ENCODE measurements around the gene CHERP.
A peak's percentile ranks its signal among the peaks of the same experiment; 100 is the strongest.

The CHERP gene

DNA sequence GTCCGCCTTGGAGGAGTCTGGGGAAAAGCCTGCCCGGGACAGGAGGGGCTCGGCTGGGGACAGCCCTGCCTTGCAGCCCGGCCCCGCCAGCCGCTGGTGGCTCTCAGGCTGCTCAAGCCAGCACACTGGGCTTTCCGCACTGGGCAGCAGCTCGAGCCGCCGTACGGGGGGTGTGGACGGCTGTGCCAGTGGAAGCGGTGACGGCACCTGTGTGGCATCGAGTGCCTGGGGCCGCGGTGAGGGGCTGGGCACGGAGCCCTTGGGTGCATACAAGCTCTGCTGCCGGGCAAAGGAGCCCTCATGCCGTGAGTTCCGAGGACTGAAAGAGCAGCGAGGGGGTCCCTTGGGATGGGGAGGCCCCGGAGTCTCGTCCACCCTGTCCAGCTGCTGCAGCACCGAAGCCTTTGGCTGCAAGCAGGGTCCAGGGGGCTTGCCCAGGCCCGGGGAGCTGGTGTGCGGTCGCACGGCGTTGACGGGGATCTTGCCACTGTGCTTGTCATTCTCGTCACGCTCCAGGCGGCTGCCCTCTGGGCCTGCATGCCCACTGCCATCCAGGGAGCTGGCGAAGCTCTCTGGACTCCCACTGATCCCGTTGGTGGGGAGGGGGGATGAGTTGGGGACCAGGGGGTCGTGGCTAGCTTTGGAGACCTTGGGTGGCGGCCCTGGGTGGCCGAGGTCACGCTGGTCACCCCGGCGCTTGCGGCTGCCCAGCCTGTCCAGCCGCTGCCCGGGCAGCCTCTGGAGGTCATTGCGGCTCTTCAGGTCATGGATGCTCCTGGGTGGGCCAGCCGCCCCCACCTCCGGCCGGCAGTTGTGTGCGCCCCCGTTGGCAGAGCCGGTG is 34.7 kb upstream of the CHERP start:
- Histone ChIP-seq H3K4me3 (ENCODE audit: low read depth, low read length) (no peak overlapping the region), H3K4me1 (peaks cover 27% of the 10 kb centered on the region), H3K9ac (no peak overlapping the region), H3K27me3 (ENCODE audit: control insufficient read depth, insufficient read depth, low read length) (no peaks in the 10 kb centered on the region), H3K4me2 (ENCODE audit: low read length) (no peak overlapping the region), H2AFZ (no peak overlapping the region), H3K27ac (no peak overlapping the region), H3K9me3 (ENCODE audit: control insufficient read depth, low read length) (no peaks in the 10 kb centered on the region), H3K79me2 (peaks cover 75% of the 10 kb centered on the region), H3K36me3 (ENCODE audit: control insufficient read depth, insufficient read depth, low read length) (no peaks in the 10 kb centered on the region)
- TF ChIP-seq, protein P1, sequence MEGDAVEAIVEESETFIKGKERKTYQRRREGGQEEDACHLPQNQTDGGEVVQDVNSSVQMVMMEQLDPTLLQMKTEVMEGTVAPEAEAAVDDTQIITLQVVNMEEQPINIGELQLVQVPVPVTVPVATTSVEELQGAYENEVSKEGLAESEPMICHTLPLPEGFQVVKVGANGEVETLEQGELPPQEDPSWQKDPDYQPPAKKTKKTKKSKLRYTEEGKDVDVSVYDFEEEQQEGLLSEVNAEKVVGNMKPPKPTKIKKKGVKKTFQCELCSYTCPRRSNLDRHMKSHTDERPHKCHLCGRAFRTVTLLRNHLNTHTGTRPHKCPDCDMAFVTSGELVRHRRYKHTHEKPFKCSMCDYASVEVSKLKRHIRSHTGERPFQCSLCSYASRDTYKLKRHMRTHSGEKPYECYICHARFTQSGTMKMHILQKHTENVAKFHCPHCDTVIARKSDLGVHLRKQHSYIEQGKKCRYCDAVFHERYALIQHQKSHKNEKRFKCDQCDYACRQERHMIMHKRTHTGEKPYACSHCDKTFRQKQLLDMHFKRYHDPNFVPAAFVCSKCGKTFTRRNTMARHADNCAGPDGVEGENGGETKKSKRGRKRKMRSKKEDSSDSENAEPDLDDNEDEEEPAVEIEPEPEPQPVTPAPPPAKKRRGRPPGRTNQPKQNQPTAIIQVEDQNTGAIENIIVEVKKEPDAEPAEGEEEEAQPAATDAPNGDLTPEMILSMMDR (IDR thresholded peaks at IDR 0.05), result no peak

DNA sequence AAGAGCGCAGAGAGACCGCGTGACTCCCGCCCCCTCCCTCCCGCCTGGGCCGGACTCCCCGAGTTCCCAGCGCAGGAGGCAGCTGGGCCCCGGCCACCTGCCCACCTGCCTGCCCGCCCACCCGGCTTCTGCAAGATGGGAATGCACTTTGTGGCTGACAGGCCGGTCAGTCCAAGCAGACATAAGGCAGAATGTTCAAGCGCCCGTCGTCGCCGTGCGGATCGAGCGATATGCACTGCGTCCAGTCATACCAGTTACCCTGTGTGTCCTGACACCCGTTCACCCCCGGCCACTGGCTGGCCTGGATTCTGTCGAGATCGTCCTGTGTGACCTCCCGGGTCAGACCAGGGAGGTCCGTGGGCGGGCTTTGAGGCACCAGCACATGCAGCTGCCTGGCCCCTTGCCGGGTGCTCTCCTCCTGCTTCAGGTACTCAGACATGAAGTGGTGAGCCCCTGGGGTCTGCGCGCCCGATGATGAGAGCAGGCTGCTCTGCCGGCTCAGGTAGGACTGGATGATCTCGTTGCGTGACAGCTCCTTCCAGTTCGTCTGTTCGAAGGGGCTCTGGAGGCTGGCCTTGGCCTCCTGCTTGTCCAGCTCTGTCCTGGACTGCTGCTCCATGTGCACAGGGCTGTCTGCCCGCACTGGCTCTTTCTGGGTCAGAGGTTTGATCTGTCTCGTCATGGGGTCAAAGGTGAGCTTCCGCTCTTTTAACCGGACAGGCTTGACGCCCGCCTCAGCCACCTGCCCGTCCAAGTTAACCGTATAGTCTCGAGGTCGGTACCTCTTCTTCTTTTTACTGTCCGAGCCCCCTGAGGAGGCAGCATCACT is 33.8 kb upstream of the CHERP start:
- no peak overlapping the region for H3K9ac ChIP-seq
- H3K36me3 ChIP-seq (ENCODE audit: control insufficient read depth, insufficient read depth, low read length), result no peaks in the 10 kb centered on the region
- TF ChIP-seq, protein P1 (IDR thresholded peaks at IDR 0.05), result no peak
- H3K4me3 ChIP-seq (ENCODE audit: low read depth, low read length), result no peak overlapping the region
- peaks cover 78% of the 10 kb centered on the region for H3K79me2 ChIP-seq
- no peaks in the 10 kb centered on the region for H3K9me3 ChIP-seq (ENCODE audit: control insufficient read depth, low read length)
- no peak overlapping the region for H3K27ac ChIP-seq
- H3K27me3 ChIP-seq (ENCODE audit: control insufficient read depth, insufficient read depth, low read length), result no peaks in the 10 kb centered on the region
- H2AFZ ChIP-seq, result no peak overlapping the region
- H3K4me2 ChIP-seq (ENCODE audit: low read length), result no peak overlapping the region
- H3K4me1 ChIP-seq, result peaks cover 22% of the 10 kb centered on the region

DNA sequence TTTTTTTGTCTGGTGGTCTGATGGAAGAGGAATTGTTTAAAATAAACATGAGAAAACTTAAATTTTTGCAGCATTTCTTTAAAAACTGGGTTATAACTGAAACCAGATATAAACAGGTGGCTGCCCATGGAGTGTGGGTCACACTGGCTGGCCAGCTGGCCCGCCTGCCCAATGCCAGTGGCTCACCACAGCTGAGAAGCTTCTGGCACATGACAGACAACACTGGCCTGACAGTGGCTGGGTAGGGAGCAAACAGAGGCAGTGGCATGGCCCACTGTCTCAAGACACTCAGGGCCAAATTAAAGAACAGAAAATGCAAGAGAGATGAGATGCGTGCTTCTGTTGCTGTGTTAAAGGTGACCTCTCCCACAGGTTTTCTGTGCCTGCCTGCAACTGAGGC is 33.0 kb upstream of the CHERP start:
- Histone ChIP-seq H3K4me1 (peaks cover 14% of the 10 kb centered on the region), H3K27me3 (ENCODE audit: control insufficient read depth, insufficient read depth, low read length) (no peaks in the 10 kb centered on the region), H3K4me3 (ENCODE audit: low read depth, low read length) (no peak overlapping the region), H3K27ac (no peak overlapping the region), H3K9ac (no peak overlapping the region), H3K36me3 (ENCODE audit: control insufficient read depth, insufficient read depth, low read length) (no peaks in the 10 kb centered on the region), H3K4me2 (ENCODE audit: low read length) (no peak overlapping the region), H2AFZ (no peak overlapping the region), H3K9me3 (ENCODE audit: control insufficient read depth, low read length) (no peaks in the 10 kb centered on the region), H3K79me2 (peaks cover 77% of the 10 kb centered on the region)
- TF ChIP-seq, protein P1 (IDR thresholded peaks at IDR 0.05), result no peak

DNA sequence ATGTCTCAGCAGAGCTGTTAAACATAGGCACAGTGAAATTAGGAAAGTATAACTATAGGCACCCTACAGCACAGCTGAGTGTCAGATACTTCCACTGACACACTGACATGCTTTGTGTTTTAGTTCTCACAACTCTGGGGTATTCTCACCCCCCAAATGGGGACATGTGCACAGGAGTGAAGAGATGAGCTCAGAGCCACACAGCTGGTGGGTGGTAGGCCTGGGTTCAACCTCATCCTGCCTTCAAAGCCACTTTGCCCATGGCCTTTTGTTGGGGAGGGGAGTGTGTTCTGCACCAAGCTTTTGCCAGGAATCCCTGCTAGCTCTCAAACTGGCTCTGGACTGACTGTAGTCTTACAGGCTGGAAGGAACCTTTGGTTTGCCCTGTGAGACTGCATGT is 31.7 kb upstream of the CHERP start:
- Histone ChIP-seq H3K4me3 (ENCODE audit: low read depth, low read length) (no peak overlapping the region), H3K4me1 (peaks cover 17% of the 10 kb centered on the region)

More for the DNA sequence above, 31.7 kb upstream of the CHERP start:
- H3K79me2 ChIP-seq, result peaks cover 67% of the 10 kb centered on the region
- H3K36me3 ChIP-seq (ENCODE audit: control insufficient read depth, insufficient read depth, low read length), result no peaks in the 10 kb centered on the region
- TF ChIP-seq, protein P1 (IDR thresholded peaks at IDR 0.05), result no peak
- H3K9me3 ChIP-seq (ENCODE audit: control insufficient read depth, low read length), result no peaks in the 10 kb centered on the region
- H2AFZ ChIP-seq, result no peak overlapping the region
- no peaks in the 10 kb centered on the region for H3K27me3 ChIP-seq (ENCODE audit: control insufficient read depth, insufficient read depth, low read length)
- no peak overlapping the region for H3K27ac ChIP-seq
- no peak overlapping the region for H3K9ac ChIP-seq
- peak overlapping the region; percentile 99 for H3K4me2 ChIP-seq (ENCODE audit: low read length)
